Sigmoid colon (tissue), 7 donors: ENCODE measurements around the gene IVNS1ABP. TPM values are rescaled to one million over a fixed set of nuclear protein-coding genes. Genes with fewer than 3 reads are reported as not detected.

Experiments used
- DNase-seq: peaks from one replicate; pipeline ENCODE4 v3.0.0-alpha.2; 2019
- H3K27ac ChIP-seq, 4 donors: fragments of 200-600 bp; sonication (generic); one replicate each; pipeline ENCODE4 v1.5.1; 2016 to 2019; ENCODE audit warnings: mild to moderate bottlenecking in 1 of 4
- H3K27me3 ChIP-seq, 3 donors: fragments of 200-600 bp; sonication (generic); one replicate each; pipeline ENCODE4 v1.5.1; 2019; ENCODE audit warnings: mild to moderate bottlenecking in 1 of 3
- H3K36me3 ChIP-seq, 4 donors: fragments of 200-600 bp; sonication (generic); one replicate each; pipeline ENCODE4 v1.5.1; 2016 to 2019
- H3K4me1 ChIP-seq, 4 donors: fragments of 200-600 bp; sonication (generic); one replicate each; pipeline ENCODE4 v1.5.1; 2017 to 2019
- H3K4me3 ChIP-seq, 4 donors: fragments of 200-600 bp; sonication (generic); one replicate each; pipeline ENCODE4 v1.5.1; 2017 to 2019; ENCODE audit warnings: mild to moderate bottlenecking in 2 of 4, moderate library complexity in 1 of 4
- H3K9me3 ChIP-seq, 4 donors: fragments of 200-600 bp in 3 of 4; sonication (generic) in 3 of 4; one replicate each; pipeline versions ENCODE4 v1.5.1 to v1.6.1; 2013 to 2019
- EP300 ChIP-seq, 4 donors: sonication (generic); formaldehyde crosslinking; IDR thresholded peaks; one replicate each; pipeline ENCODE4 v1.6.1; 2017; ENCODE audit warnings: antibody characterized with exemption in 4 of 4
- POLR2A ChIP-seq, 2 donors: fragments of 450-650 bp; IDR thresholded peaks; one replicate each; pipeline ENCODE4 v1.6.1; 2016; ENCODE audit warnings: antibody characterized with exemption in 2 of 2, mild to moderate bottlenecking in 2 of 2, moderate library complexity in 2 of 2
- POLR2AphosphoS5 ChIP-seq, 4 donors: sonication (generic); formaldehyde crosslinking; IDR thresholded peaks; one replicate each; pipeline ENCODE4 v1.6.1; 2017; ENCODE audit warnings: antibody characterized with exemption in 4 of 4
- WGBS, 2 donors: extraction: QIAGEN DNeasy Blood & Tissue Kit; methylation state at CpG; one replicate each; pipeline ENCODE4 v1.1.7; 2013; 5-methylcytosine and 5-hydroxymethylcytosine counted together
- intact Hi-C: fragments of 100-400 bp; cut with DNase I; formaldehyde crosslinking; loops from one replicate; pipeline ENCODE4 v1.15.1; 2023
- polyA plus RNA-seq, 3 donors: library from polyadenylated mRNA; stranded (reverse); fragments of 200-250 nt; gene quantifications; one replicate each; pipeline ENCODE4 v1.2.3, GENCODE V29; 2013
- total RNA-seq, 4 donors: library from RNA; depleted of rRNA; stranded (reverse); fragments of >200 nt; gene quantifications; one replicate each; pipeline ENCODE4 v1.1.0, GENCODE V29; 2016
- TF ChIP-seq, protein P1 (sequence below), 4 experiments: fragments of 450-650 bp in 3 of 4; fragments of 200-600 bp in 1 of 4; IDR thresholded peaks; one replicate each; pipeline ENCODE4 v1.5.1; 2016 to 2019; ENCODE audit warnings: antibody characterized with exemption in 4 of 4, mild to moderate bottlenecking in 3 of 4, moderate library complexity in 2 of 4
- donor health status: healthy with polysubstance abuse.
- donor health status: Bipolar disorder and iron deficiency.
- donor health status: healthy.

IVNS1ABP gene
- total and polyA plus RNA-seq, 7 donors = 29.8 to 85.9 (median 36.0) TPM

DNA sequence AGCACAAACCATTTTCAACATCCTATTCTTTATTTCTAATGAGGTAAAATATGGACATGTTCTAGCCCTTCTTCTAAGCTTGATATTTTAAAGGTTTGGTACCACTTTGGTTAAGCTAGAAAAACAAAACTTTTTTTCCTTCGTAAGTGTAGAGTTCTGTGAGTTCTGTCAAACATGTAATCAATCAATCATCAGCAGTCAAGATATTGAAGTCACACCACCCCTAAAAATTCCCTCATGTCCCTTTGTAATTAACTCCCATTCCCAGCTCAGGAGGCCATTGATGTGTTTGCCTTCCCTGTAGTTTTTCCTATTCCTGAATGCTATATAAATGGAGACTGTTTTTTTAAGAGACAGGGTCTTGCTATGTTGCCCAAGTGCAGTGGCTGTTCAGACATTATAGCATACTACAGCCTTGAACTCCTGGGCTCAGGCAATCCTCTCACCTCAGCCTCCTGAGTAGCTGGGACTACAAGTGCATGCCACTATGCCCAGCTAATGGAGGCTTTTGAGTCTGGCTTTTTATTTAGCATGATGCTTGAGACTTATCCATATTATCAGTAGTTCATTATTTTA, 23.0 kb downstream of the IVNS1ABP start:
- Histone ChIP-seq H3K27ac (no peak overlapping the region), H3K4me1 (peaks cover 0 to 6% (median 0%) of the 10 kb centered on the region in 4 donors), H3K9me3 (no peaks in the 10 kb centered on the region), H3K4me3 (no peak overlapping the region), H3K27me3 (no peaks in the 10 kb centered on the region), H3K36me3 (peaks cover 0 to 53% (median 4%) of the 10 kb centered on the region in 4 donors)
- 98 to 100% methylated on average over 1 of the region's 1 CpG for WGBS, 2 donors
- no peak for DNase-seq
- intact Hi-C loops = no loop called here
- no peak for TF ChIP-seq POLR2A (IDR thresholded peaks at IDR 0.05)

DNA sequence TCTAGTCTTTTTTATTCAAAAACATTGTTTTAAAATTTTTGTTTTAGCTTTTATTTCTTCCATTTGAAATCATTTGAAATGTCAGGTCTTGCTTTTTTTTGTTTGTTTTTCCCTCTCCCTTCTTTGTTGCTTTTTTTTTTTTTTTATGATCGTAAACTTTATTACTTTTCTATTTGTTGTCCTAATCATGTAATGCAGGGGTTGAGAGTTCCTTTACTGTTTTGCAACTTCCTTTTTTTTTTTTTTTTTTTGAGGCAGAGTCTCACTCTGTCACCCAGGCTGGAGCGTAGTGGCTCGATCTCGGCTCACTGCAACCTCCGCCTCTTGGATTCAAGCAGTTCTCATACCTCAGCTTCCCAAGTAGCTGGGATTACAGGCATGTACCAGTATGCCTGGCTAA, 24.8 kb downstream of the IVNS1ABP start:
- peaks cover 0 to 6% (median 0%) of the 10 kb centered on the region in 4 donors for H3K4me1 ChIP-seq
- intact Hi-C loops = no loop called here
- H3K27ac ChIP-seq = no peak overlapping the region
- DNase-seq = no peak
- TF ChIP-seq, protein P1, sequence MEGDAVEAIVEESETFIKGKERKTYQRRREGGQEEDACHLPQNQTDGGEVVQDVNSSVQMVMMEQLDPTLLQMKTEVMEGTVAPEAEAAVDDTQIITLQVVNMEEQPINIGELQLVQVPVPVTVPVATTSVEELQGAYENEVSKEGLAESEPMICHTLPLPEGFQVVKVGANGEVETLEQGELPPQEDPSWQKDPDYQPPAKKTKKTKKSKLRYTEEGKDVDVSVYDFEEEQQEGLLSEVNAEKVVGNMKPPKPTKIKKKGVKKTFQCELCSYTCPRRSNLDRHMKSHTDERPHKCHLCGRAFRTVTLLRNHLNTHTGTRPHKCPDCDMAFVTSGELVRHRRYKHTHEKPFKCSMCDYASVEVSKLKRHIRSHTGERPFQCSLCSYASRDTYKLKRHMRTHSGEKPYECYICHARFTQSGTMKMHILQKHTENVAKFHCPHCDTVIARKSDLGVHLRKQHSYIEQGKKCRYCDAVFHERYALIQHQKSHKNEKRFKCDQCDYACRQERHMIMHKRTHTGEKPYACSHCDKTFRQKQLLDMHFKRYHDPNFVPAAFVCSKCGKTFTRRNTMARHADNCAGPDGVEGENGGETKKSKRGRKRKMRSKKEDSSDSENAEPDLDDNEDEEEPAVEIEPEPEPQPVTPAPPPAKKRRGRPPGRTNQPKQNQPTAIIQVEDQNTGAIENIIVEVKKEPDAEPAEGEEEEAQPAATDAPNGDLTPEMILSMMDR (IDR thresholded peaks at IDR 0.05) = no peak
- TF ChIP-seq POLR2AphosphoS5 (IDR thresholded peaks at IDR 0.05) = no peak
- no peaks in the 10 kb centered on the region for H3K9me3 ChIP-seq
- peaks cover 0 to 35% (median 0%) of the 10 kb centered on the region in 4 donors for H3K36me3 ChIP-seq
- no peak overlapping the region for H3K4me3 ChIP-seq
- no peaks in the 10 kb centered on the region for H3K27me3 ChIP-seq
- 24 to 45% methylated on average over 5 of the region's 5 CpGs for WGBS, 2 donors

DNA sequence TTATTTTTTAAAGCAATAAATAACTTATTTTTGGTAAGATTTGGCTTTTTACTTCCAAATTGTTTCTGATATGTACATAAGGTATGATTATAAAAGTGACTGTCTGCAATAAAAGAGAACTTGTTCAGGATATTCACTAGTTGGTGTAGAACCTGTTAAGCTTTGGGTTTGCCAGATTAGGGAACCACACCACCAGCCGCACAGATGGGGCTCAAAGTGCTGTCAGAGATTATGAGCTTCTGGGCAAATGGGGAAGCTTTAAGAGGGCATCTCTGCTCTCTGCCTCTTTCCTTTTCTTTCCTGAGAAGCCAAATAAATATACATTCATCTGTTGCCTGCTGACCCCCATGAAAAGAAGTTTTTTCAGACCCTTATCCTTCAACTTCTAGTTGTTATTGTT, 25.4 kb downstream of the IVNS1ABP start:
- Histone ChIP-seq H3K27me3 (no peaks in the 10 kb centered on the region), H3K4me3 (no peak overlapping the region), H3K27ac (no peak overlapping the region), H3K36me3 (peaks cover 0 to 29% (median 0%) of the 10 kb centered on the region in 4 donors), H3K9me3 (no peaks in the 10 kb centered on the region), H3K4me1 (peaks cover 0 to 6% (median 0%) of the 10 kb centered on the region in 4 donors)
- TF ChIP-seq, protein P1 (IDR thresholded peaks at IDR 0.05) = no peak
- TF ChIP-seq POLR2A (IDR thresholded peaks at IDR 0.05) (no peak), POLR2AphosphoS5 (IDR thresholded peaks at IDR 0.05) (no peak), EP300 (IDR thresholded peaks at IDR 0.05) (no peak)
- intact Hi-C loops = no loop called here
- no peak for DNase-seq
- 50 to 57% methylated on average over 1 of the region's 1 CpG for WGBS, 2 donors

DNA sequence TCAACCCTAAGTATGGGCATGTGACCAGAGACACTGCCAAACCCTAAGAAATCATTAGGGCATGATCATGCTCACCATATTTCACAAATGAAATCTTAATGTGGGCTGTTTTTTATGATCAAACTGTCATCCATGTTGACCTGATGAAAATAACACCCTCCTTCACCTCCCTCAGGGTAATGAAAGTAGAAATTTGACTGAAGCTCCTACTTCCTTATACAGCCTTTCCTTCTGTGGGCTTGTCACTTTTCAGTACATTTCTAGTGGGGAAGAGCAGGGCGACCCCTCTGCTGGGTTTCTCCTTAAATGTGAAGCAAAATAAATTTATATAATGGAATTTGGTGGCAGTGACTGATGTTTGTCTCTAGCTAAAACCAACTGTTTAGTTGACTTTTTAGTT, 25.9 kb downstream of the IVNS1ABP start:
- 54 to 68% methylated on average over 1 of the region's 1 CpG for WGBS, 2 donors
- no peaks in the 10 kb centered on the region for H3K27me3 ChIP-seq
- DNase-seq = no peak
- H3K4me1 ChIP-seq = peaks cover 0 to 6% (median 0%) of the 10 kb centered on the region in 4 donors
- intact Hi-C loops = no loop called here
- no peak overlapping the region for H3K27ac ChIP-seq
- H3K36me3 ChIP-seq = peaks cover 0 to 24% (median 0%) of the 10 kb centered on the region in 4 donors
- TF ChIP-seq EP300 (IDR thresholded peaks at IDR 0.05) = no peak
- TF ChIP-seq, protein P1 (IDR thresholded peaks at IDR 0.05) = no peak
- TF ChIP-seq POLR2A (IDR thresholded peaks at IDR 0.05) = no peak
- TF ChIP-seq POLR2AphosphoS5 (IDR thresholded peaks at IDR 0.05) = no peak
- no peak overlapping the region for H3K4me3 ChIP-seq
- no peaks in the 10 kb centered on the region for H3K9me3 ChIP-seq

DNA sequence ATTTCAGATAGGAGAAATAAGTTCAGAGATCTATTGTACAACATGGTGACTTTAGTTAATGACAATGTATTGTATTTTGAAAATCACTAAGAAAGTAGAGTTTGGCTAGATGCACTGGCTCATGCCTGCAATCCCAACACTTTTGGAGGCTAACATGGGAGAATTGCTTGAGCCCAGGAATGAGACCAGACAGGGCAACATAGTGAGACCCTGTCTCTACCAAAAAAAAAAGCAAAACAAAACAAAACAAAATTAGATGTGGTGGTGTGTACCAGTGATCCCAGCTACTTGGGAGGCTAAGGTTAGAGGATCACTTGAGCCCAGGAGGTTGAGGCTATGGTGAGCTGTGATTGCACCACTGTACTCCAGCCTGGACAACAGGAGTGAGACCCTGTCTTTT, 27.2 kb downstream of the IVNS1ABP start:
- DNase-seq = no peak
- Histone ChIP-seq H3K27me3 (no peaks in the 10 kb centered on the region), H3K9me3 (no peaks in the 10 kb centered on the region), H3K27ac (no peak overlapping the region), H3K4me1 (peaks cover 0 to 11% (median under 1%) of the 10 kb centered on the region in 4 donors), H3K36me3 (peaks cover 0 to 12% (median 0%) of the 10 kb centered on the region in 4 donors), H3K4me3 (no peak overlapping the region)
- TF ChIP-seq EP300 (IDR thresholded peaks at IDR 0.05) (no peak), POLR2A (IDR thresholded peaks at IDR 0.05) (no peak), POLR2AphosphoS5 (IDR thresholded peaks at IDR 0.05) (no peak)
- TF ChIP-seq, protein P1 (IDR thresholded peaks at IDR 0.05) = no peak
- intact Hi-C loops = no loop called here
